WI38 (cell line): ENCODE measurements around the gene SLC2A9.

Source experiments
- H3K4me3 ChIP-seq: 2 replicates; pipeline ENCODE4 v1.5.1; 2011; ENCODE audit warnings: low read depth, mild to moderate bottlenecking, control low read depth, low read length
- CTCF ChIP-seq: IDR thresholded peaks from 2 replicates; pipeline ENCODE4 v1.5.1; 2012; ENCODE audit warnings: low read depth, mild to moderate bottlenecking, control low read depth, low read length

The SLC2A9 gene

DNA sequence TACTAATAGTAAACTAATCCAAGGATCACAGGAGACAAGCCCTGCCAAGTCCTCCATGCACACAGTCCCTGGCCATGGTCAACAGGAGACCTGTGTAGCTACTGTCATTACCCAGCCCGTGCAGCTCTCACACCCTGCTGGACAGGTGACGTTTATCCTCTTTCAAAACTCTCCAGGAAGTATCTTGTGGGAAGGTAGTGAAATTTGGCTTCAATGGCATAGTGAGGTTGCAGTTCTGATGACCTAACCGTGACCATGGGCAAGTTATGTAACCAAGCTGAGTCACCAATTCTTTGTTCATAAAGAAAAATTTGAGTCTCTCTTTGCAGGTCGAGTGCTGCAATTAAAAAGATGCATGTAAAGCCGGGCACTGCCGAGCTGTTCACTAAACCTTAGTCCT, 11.3 kb upstream of the SLC2A9 start:
- no peak for TF ChIP-seq CTCF
- no peak overlapping the region for H3K4me3 ChIP-seq

DNA sequence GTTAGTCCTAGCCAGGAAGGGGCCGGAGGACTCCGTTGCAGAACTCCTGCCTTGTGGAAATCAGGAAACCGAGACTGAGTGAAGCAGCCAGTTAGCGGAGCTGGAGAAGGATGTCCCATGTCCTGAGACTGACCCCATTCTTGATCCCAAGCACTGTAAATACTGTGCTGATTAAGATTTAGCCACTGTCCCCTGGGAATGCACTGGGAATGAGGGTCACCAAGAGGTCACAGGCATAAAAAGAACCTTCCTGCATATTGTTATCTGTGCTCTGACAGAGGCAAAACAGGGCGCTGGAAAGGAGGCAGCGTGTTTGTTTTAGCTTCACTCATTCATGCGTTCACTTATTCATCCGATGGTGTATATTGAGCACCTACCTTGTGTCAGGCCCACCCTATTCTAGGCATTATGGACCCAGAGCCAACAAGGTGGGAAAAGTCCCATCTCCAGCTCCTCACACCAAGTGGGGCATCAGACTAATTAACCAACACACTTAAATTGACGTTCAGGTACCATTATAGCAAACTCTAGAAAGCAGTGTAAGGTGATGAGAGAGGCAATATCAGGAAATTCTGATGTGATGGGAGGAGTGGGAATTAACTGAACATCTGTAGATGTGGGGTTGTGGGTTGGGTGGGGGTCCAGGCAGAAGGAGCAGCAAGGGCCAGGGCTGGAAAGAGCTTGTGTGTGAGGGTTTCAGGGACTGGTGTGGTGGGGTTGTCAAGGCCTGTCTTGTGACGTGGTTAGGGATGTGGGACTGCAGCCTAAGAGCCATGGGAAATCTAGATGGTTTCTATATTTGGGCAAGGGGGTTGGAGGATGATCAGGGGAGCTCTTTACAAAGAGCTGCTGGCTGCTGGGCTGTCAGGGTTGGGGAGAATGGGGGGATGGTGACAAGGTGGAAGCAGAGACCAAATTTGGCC, 10.6 kb upstream of the SLC2A9 start:
- H3K4me3 ChIP-seq = no peak overlapping the region
- no peak for TF ChIP-seq CTCF

- H3K4me3 ChIP-seq = no peak overlapping the region
- no peak for TF ChIP-seq CTCF
These were observed 9.8 kb upstream of the SLC2A9 start for GRCh38 chr4:10030972-10031667.

DNA sequence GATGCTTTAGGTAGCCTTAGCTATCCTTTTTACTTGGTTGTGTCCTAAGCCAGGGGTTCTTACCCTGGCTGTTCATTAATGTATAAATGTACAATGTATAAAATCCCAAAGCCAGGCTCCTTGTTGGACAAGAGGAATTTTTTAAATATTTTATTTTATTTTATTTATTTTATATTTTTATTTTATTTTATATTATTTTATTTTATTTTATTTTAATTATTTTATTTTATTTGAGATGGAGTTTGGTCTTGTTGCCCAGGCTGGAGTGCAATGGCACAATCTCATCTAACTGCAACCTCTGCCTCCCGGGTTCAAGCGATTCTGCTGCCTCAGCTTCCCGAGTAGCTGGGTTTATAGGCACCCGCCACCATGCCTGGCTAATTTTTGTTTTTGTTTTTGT, 8.1 kb upstream of the SLC2A9 start:
- H3K4me3 ChIP-seq = no peak overlapping the region

GRCh38 chr4:10028910-10029309, 7.6 kb upstream of the SLC2A9 start:
- TF ChIP-seq CTCF = no peak
- H3K4me3 ChIP-seq = no peak overlapping the region

More for the DNA sequence above, 8.1 kb upstream of the SLC2A9 start:
- TF ChIP-seq CTCF = no peak

DNA sequence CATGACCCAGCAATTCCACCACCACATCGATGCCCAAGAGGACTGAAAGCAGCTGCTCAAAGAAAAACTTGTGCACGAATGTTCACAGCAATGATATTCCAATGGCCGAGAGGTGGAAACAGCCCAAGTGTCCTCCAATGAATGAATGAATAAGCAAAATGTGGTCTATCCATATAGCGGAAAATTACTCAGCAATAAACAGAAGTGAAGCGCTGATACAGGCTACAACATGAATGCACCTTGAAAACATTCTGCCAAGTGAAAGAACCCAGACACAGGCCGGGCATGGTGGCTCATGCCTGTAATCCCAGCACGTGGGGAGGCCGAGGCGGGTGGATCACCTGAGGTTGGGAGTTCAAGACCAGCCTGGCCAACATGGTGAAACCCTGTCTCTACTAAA, 5.2 kb upstream of the SLC2A9 start:
- no peak overlapping the region for H3K4me3 ChIP-seq
- TF ChIP-seq CTCF = no peak

DNA sequence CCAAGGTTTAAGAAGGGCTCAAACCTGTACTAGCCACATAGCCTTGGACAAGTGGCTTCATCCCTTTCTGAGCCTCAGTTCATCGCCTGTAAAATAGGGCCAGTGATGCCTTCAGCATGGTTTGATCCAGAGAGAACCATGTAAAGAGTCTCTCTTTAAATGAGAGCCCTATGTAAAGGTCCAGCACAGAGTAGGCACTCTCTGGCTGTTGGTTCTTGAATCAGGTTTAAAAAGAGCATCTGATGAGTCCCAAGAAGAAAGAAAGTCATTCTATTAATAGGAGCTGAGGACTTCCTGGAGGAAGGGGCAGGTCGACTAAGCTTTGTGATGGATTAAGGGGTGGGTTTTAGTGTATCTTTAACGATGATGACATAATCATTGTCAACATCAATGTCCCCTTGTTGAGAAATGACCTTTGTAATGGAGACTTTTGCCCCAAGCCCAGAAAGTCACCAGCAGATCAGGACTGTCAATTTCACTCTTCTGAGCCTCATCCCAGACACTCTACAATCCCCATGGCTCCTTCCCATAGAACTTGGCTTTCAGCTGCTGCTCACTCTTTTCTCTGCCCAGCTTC, 4.0 kb upstream of the SLC2A9 start:
- no peak overlapping the region for H3K4me3 ChIP-seq
- TF ChIP-seq CTCF = no peak
